B cell (primary cell): ENCODE data around the gene OR13C9. TPM values are rescaled to one million over a fixed set of nuclear protein-coding genes. Genes with fewer than 3 reads are reported as not detected.
"Not testable (repeated sequence)": the region's sequence is repeated elsewhere in the genome, so short reads cannot be mapped to it uniquely, and the experiment has no call there.

Experiments used
- ATAC-seq: fragments of 200-7000 bp; cut with Tn5 transposase; one replicate; pipeline ENCODE4 v1.10.0; 2021; ENCODE audit warnings: low read depth, mild to moderate bottlenecking, moderate number of reproducible peaks, moderate library complexity
- CTCF ChIA-PET: fragments of 350-600 bp; sonication (Branson Sonifier 250); formaldehyde crosslinking; loops from one replicate; lab custom pipeline; 2021; ENCODE audit warnings: antibody characterized with exemption, inconsistent platforms; lab: Charles Lee
- POLR2A ChIA-PET: fragments of 350-600 bp; sonication (Branson Sonifier 250); formaldehyde crosslinking; loops from one replicate; lab custom pipeline; 2021; ENCODE audit warnings: antibody characterized with exemption; lab: Charles Lee
- DNase-seq: peaks from one replicate; pipeline ENCODE4 v3.0.0; 2013
- H2AFZ ChIP-seq: 2 replicates; pipeline ENCODE4 v1.6.1; 2012; ENCODE audit warnings: mild to moderate bottlenecking, low read depth, low read length; ENCODE audit not compliant: insufficient read depth, poor library complexity, severe bottlenecking
- H3K27ac ChIP-seq, 2 donors: 1 replicate in 1 of 2; 2 replicates in 1 of 2; pipeline ENCODE4 v1.5.1; 2012 to 2013; ENCODE audit warnings: low read length in 2 of 2, mild to moderate bottlenecking in 2 of 2, moderate library complexity in 1 of 2
- H3K27me3 ChIP-seq, 4 experiments: fragments of 200-600 bp in 1 of 4; sonication (generic) in 1 of 4; replicated peaks in 1 of 4; 1 replicate in 2 of 4; 2 replicates in 2 of 4; pipeline versions ENCODE4 v1.6.1 to v1.7.0; 2013 to 2016; ENCODE audit warnings: low read length in 3 of 4, mild to moderate bottlenecking in 2 of 4, mixed read lengths in 1 of 4, moderate library complexity in 1 of 4; ENCODE audit not compliant: insufficient read depth in 4 of 4, control insufficient read depth in 3 of 4; ENCODE audit errors: control extremely low read depth in 1 of 4
- H3K36me3 ChIP-seq, 2 experiments: replicated peaks in 1 of 2; 1 replicate in 1 of 2; 2 replicates in 1 of 2; pipeline versions ENCODE4 v1.6.1 to v1.7.1; 2013; ENCODE audit warnings: low read length in 1 of 2; ENCODE audit not compliant: insufficient read depth in 2 of 2, control insufficient read depth in 1 of 2; ENCODE audit errors: control extremely low read depth in 1 of 2, extremely low read depth in 1 of 2
- H3K4me1 ChIP-seq, 2 donors: fragments of 200-600 bp in 1 of 2; sonication (generic) in 1 of 2; 1 replicate in 1 of 2; 2 replicates in 1 of 2; pipeline versions ENCODE4 v1.5.1 to v1.6.1; 2013 to 2017; ENCODE audit warnings: low read length in 2 of 2; ENCODE audit not compliant: control insufficient read depth in 2 of 2, insufficient read depth in 2 of 2
- H3K4me2 ChIP-seq: replicated peaks from 2 replicates; pipeline ENCODE3; 2012; ENCODE audit warnings: mild to moderate bottlenecking, low read depth, low read length; ENCODE audit not compliant: poor library complexity, severe bottlenecking
- H3K4me3 ChIP-seq, 5 experiments: fragments of 200-600 bp in 1 of 5; sonication (generic) in 1 of 5; 1 replicate in 3 of 5; 2 replicates in 2 of 5; pipeline versions ENCODE4 v1.5.1 to v1.7.0; 2011 to 2016; ENCODE audit warnings: low read length in 4 of 5, mild to moderate bottlenecking in 4 of 5, low read depth in 2 of 5, control low read depth in 1 of 5, moderate library complexity in 1 of 5; ENCODE audit not compliant: insufficient read depth in 1 of 5; ENCODE audit errors: control extremely low read depth in 1 of 5, extremely low read depth in 1 of 5
- H3K79me2 ChIP-seq: fragments of 200-600 bp; sonication (generic); one replicate; pipeline ENCODE4 v1.6.0; 2016; ENCODE audit warnings: low read length; ENCODE audit not compliant: control insufficient read depth, insufficient read depth
- H3K9ac ChIP-seq: fragments of 200-600 bp; sonication (generic); 2 replicates; pipeline ENCODE4 v1.6.1; 2017; ENCODE audit warnings: mild to moderate bottlenecking, low read length, moderate library complexity
- H3K9me3 ChIP-seq, 3 donors: one replicate each; pipeline versions ENCODE4 v1.6.1 to v1.7.1; 2013; ENCODE audit warnings: low read length in 2 of 3; ENCODE audit not compliant: control insufficient read depth in 2 of 3, insufficient read depth in 1 of 3; ENCODE audit errors: control extremely low read depth in 1 of 3
- H4K20me1 ChIP-seq: 2 replicates; pipeline ENCODE4 v1.6.0; 2012; ENCODE audit warnings: mild to moderate bottlenecking, low read length; ENCODE audit not compliant: insufficient read depth, control insufficient read depth, poor library complexity, severe bottlenecking
- H3K27ac Mint-ChIP-seq: one replicate; pipeline ENCODE4 v1.8.0; 2021; ENCODE audit warnings: mixed read lengths
- H3K27me3 Mint-ChIP-seq: one replicate; pipeline ENCODE4 v1.8.0; 2021; ENCODE audit warnings: mixed read lengths
- H3K4me1 Mint-ChIP-seq: one replicate; pipeline ENCODE4 v1.8.0; 2021; ENCODE audit warnings: mixed read lengths
- H3K4me3 Mint-ChIP-seq: one replicate; pipeline ENCODE4 v1.8.0; 2021; ENCODE audit warnings: mixed read lengths
- H3K9me3 Mint-ChIP-seq: one replicate; pipeline ENCODE4 v1.8.0; 2022; ENCODE audit warnings: mixed read lengths; ENCODE audit not compliant: insufficient read depth
- EZH2 ChIP-seq: IDR thresholded peaks from 2 replicates; pipeline ENCODE4 v1.6.1; 2012; ENCODE audit warnings: borderline replicate concordance, low read depth, mild to moderate bottlenecking, moderate library complexity, low read length; ENCODE audit not compliant: insufficient read depth, poor library complexity, severe bottlenecking
- WGBS: methylation state at CpG from one replicate; pipeline ENCODE4 v1.1.5; 2013; ENCODE audit warnings: missing lambda C conversion rate; ENCODE audit not compliant: insufficient coverage; 5-methylcytosine and 5-hydroxymethylcytosine counted together
- intact Hi-C: fragments of 100-400 bp; cut with micrococcal nuclease; formaldehyde crosslinking; loops from one replicate; pipeline ENCODE4 v1.10.0; 2022
- polyA plus RNA-seq: library from polyadenylated mRNA; depleted of rRNA; stranded (reverse); fragments of >200 nt; gene quantifications from 2 replicates; pipeline ENCODE4 v1.2.3, GENCODE V29; 2012
- total RNA-seq, 2 donors: library from RNA; stranded (reverse); fragments of 120-200 nt in 1 of 2; gene quantifications; 1 replicate in 1 of 2; 2 replicates in 1 of 2; pipeline versions ENCODE4 v1.2.3 to v1.2.4, GENCODE V29; 2013 to 2022
- TF ChIP-seq, protein P1 (sequence below): fragments of 200-600 bp; IDR thresholded peaks from one replicate; pipeline ENCODE4 v1.8.0; 2022; ENCODE audit warnings: antibody characterized with exemption, mild to moderate bottlenecking

Gene OR13C9
- total and polyA plus RNA-seq, 2 donors (not counting 1 experiment from before 2014, with no cell fraction given), result not detected

GRCh38 chr9:104604801-104605200 is 13.2 kb downstream of the OR13C9 start:
- Histone ChIP-seq H3K27me3 (no peaks in the 10 kb centered on the region), H3K36me3 (no peaks in the 10 kb centered on the region), H3K9ac (no peak overlapping the region), H3K79me2 (no peaks in the 10 kb centered on the region), H4K20me1 (no peaks in the 10 kb centered on the region), H3K27ac (no peak overlapping the region), H2AFZ (no peak overlapping the region), H3K4me1 (no peaks in the 10 kb centered on the region), H3K4me3 (no peak overlapping the region), H3K9me3 (no peaks in the 10 kb centered on the region), H3K4me2 (no peak overlapping the region)
- intact Hi-C loops, result no loop called here
- Mint-ChIP-seq H3K27ac (no peak overlapping the region), H3K4me1 (no peaks in the 10 kb centered on the region), H3K27me3 (no peaks in the 10 kb centered on the region), H3K9me3 (no peaks in the 10 kb centered on the region), H3K4me3 (no peak overlapping the region)
- CTCF ChIA-PET, result no interaction called here
- POLR2A ChIA-PET, result no interaction called here
- WGBS, result 43% methylated on average over 1 of the region's 3 CpGs
- TF ChIP-seq, protein P1, sequence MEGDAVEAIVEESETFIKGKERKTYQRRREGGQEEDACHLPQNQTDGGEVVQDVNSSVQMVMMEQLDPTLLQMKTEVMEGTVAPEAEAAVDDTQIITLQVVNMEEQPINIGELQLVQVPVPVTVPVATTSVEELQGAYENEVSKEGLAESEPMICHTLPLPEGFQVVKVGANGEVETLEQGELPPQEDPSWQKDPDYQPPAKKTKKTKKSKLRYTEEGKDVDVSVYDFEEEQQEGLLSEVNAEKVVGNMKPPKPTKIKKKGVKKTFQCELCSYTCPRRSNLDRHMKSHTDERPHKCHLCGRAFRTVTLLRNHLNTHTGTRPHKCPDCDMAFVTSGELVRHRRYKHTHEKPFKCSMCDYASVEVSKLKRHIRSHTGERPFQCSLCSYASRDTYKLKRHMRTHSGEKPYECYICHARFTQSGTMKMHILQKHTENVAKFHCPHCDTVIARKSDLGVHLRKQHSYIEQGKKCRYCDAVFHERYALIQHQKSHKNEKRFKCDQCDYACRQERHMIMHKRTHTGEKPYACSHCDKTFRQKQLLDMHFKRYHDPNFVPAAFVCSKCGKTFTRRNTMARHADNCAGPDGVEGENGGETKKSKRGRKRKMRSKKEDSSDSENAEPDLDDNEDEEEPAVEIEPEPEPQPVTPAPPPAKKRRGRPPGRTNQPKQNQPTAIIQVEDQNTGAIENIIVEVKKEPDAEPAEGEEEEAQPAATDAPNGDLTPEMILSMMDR, result no peak
- TF ChIP-seq EZH2, result no peak
- DNase-seq (no peak), ATAC-seq (no peak)

DNA sequence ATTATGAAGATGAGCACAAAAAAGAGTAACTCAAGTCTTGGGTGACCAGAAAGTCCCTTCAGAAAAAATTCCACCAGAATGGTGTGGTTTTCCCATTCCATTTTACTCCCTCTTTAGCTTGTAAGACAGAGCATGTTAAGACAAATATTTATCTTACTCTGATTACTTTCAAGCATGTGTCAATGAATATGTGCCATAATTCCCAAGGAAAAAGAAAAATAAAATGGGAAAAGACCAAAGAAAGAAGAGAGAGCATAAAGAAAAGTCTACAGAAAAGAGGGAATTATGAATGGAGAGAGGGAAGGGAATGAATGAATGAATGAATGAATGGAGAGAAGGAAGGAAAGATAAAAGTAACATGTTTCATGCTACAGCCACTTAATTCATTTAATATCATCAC is 18.7 kb downstream of the OR13C9 start, which contains the start of gene OR13C5:
Gene OR13C5, minus strand, starts transcription at position 101 of the 400 bp plus-strand sequence. Its CDS starts 0 bp downstream, at position 101.
- H3K27ac Mint-ChIP-seq, H2AFZ ChIP-seq, H3K4me1 Mint-ChIP-seq, H3K4me2 ChIP-seq, intact Hi-C loops, CTCF ChIA-PET, H3K4me1 ChIP-seq, H3K27me3 ChIP-seq, H3K9ac ChIP-seq, H4K20me1 ChIP-seq, H3K79me2 ChIP-seq, H3K27ac ChIP-seq, H3K9me3 ChIP-seq, H3K9me3 Mint-ChIP-seq, POLR2A ChIA-PET, ATAC-seq, DNase-seq, H3K27me3 Mint-ChIP-seq, H3K4me3 Mint-ChIP-seq, H3K36me3 ChIP-seq, H3K4me3 ChIP-seq: not testable (repeated sequence)

DNA sequence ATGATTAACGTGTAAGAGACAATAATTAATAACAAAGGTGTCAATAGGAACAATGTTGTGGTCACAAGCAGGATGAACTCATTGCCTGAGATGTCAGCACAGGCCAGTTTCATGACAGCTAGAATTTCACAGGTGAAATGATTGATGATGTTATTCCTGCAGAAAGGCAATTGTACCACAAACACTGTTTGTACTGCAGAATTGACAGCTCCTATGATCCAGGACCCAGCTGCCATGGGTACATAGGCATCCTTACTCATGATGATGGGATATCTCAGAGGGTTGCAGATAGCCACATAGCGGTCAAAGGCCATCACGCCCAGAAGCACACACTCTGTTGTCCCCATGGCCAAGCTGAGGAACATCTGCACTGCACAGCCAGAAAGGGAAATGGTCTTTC is 19.3 kb downstream of the OR13C9 start:
- H2AFZ ChIP-seq, H3K4me2 ChIP-seq, H3K79me2 ChIP-seq, ATAC-seq, H3K27me3 ChIP-seq, H3K36me3 ChIP-seq, H3K4me3 ChIP-seq, DNase-seq, H3K9ac ChIP-seq, H3K4me1 ChIP-seq, CTCF ChIA-PET, H3K4me1 Mint-ChIP-seq, H3K27ac ChIP-seq, H3K4me3 Mint-ChIP-seq, H3K27ac Mint-ChIP-seq, H3K9me3 Mint-ChIP-seq, H3K9me3 ChIP-seq, H4K20me1 ChIP-seq, intact Hi-C loops, H3K27me3 Mint-ChIP-seq, POLR2A ChIA-PET: not testable (repeated sequence)
- WGBS, result 60% methylated on average over 1 of the region's 3 CpGs
